Measurements from ENCODE around the gene CBX1.
A peak's percentile ranks its signal among the peaks of the same experiment; 100 is the strongest.

Gene CBX1

GRCh38 chr17:48058393-48059124 is 42.7 kb downstream of the CBX1 start:
- no peak for DNase-seq (ENCODE audit: low read depth)
- TF ChIP-seq CTCF (IDR thresholded peaks at IDR 0.05; ENCODE audit: control insufficient read depth, insufficient read depth, low read depth, low read length, missing control alignments) = no peak

GRCh38 chr17:48057626-48058025 is 43.7 kb downstream of the CBX1 start:
- TF ChIP-seq CTCF (IDR thresholded peaks at IDR 0.05; ENCODE audit: control insufficient read depth, insufficient read depth, low read depth, low read length, missing control alignments) = no peak
- no peak for DNase-seq (ENCODE audit: low read depth)
- H3K4me3 ChIP-seq (ENCODE audit: control insufficient read depth, low read depth, low read length) = no peak overlapping the region

More at GRCh38 chr17:48058393-48059124, 42.7 kb downstream of the CBX1 start:
- H3K4me3 ChIP-seq (ENCODE audit: control insufficient read depth, low read depth, low read length) = no peak overlapping the region

- no peak overlapping the region for H3K4me3 ChIP-seq (ENCODE audit: control insufficient read depth, low read depth, low read length)
- TF ChIP-seq CTCF (IDR thresholded peaks at IDR 0.05; ENCODE audit: control insufficient read depth, insufficient read depth, low read depth, low read length, missing control alignments) = no peak
- DNase-seq (ENCODE audit: low read depth) = no peak
These were observed 44.4 kb downstream of the CBX1 start for GRCh38 chr17:48056879-48057278.

DNA sequence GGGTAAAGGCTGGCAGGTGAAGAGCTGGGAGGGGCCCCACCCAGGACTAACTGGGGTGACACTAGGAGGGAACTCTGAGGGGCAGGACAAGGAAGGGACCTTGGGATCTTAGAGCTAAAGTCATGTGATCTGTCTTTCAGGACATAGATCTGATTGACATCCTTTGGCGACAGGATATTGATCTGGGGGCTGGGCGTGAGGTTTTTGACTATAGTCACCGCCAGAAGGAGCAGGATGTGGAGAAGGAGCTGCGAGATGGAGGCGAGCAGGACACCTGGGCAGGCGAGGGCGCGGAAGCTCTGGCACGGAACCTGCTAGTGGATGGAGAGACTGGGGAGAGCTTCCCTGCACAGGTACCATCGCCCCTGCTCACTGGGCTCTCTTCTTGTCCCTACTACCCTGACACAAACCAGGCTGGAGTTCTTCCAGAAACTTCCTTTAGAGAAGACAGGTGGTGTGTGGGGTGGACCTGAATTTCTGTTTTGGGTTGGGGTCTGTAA is 45.0 kb downstream of the CBX1 start:
- no peak for DNase-seq (ENCODE audit: low read depth)
- no peak for TF ChIP-seq CTCF (IDR thresholded peaks at IDR 0.05; ENCODE audit: control insufficient read depth, insufficient read depth, low read depth, low read length, missing control alignments)
- no peak overlapping the region for H3K4me3 ChIP-seq (ENCODE audit: control insufficient read depth, low read depth, low read length)

DNA sequence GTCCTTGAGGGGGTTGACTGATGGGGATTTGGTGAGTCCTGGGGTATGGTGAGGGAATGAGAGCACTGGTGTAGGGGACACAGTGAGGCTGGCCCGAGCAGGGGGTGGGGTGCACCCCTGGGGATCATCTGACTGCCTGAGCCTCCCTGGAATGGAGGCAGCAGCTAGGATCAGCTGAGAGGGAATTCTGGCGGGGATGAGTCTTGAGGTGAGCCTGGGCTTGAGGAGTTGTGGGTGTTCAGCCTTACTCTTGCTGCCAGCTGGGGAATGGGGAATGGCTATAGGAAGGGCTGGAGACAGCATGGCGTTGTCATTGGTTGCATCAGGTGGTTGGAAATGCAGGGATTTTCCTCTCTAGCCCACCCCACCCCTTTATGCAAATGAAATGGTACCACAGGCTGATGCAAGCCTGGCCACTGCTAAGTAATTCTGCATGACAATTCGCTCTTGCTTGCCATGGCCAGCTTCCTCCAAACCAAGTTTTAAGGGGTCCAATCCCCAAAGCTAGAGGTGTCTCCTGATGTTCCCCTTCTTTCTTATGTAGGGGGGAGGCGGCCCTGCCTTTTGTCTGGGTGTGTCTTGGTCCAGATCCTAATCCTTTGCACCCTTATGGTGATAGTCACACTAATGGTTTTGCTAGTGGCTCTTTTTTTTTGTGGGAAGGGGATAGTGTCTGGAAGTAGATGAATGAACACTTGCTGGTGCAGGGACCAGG is 45.6 kb downstream of the CBX1 start:
- TF ChIP-seq CTCF (IDR thresholded peaks at IDR 0.05; ENCODE audit: control insufficient read depth, insufficient read depth, low read depth, low read length, missing control alignments) = no peak
- peak; percentile 91 for DNase-seq (ENCODE audit: low read depth)
- peak overlapping the region; percentile 38 for H3K4me3 ChIP-seq (ENCODE audit: control insufficient read depth, low read depth, low read length)

DNA sequence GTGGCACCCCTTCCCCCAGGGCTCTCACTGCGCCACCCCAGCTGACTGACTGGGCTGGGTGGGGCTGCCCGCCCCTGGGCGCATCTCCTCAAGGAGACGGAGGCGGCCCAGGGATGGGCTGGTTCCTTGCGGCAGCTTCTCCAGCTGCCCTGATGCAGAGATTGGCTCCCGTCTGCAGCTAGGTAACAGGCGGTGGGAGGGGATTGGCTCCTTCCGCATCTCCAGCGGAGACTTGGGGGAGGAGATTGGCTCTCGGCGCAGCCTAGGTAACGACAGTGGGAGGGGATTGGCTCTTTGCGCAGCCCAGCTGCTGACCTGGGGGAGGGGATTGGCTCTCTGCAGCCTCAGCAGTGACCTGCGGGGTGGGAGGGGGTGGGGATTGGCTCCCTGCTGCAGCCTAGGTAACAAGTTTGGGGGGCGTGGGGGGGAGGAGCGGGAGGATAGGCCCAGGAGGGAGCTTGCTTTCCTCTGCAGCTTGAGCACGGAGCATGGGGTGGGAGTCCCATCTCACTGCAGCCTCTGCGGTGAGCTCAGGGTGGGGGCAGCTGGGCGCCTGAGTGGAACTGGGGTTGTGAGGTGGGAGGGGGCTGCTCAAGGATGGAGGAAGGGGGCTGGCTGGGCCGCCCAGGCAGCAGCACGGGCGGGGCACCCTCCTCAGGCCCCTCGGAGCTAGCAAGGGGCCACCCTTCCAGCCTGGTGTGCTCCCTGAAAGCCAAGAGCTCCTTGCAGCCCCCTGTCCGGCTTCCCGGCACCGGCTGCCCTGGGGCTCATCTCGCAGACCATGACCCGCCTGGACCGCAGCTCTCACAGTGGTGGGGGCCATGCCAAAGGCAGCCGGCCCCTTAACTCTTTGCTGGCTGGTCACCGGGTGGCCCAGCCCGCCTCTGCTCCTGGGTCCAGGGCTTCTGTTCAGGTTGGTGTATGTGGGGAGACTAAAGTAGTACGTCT is 46.8 kb downstream of the CBX1 start:
- peak overlapping the region; percentile 38 for H3K4me3 ChIP-seq (ENCODE audit: control insufficient read depth, low read depth, low read length)
- no peak for DNase-seq (ENCODE audit: low read depth)
- no peak for TF ChIP-seq CTCF (IDR thresholded peaks at IDR 0.05; ENCODE audit: control insufficient read depth, insufficient read depth, low read depth, low read length, missing control alignments)
